ENCODE data around the gene SLC6A9.

SLC6A9 gene

GRCh38 chr1:44031252-44032169, at the start of gene SLC6A9:
TSS of gene SLC6A9 (minus strand) at chr1:44031462. CDS start at chr1:44024277, 7,185 bp downstream.
- DNase-seq (ENCODE audit: low read depth) = peak; percentile 18

- DNase-seq (ENCODE audit: low read depth) = no peak
Observed at GRCh38 chr1:44079566-44079965, 48.3 kb upstream of the SLC6A9 start.

- DNase-seq (ENCODE audit: low read depth) = no peak
Observed at GRCh38 chr1:44078104-44078503, 46.8 kb upstream of the SLC6A9 start.

GRCh38 chr1:44077421-44077820, 46.2 kb upstream of the SLC6A9 start:
- no peak for DNase-seq (ENCODE audit: low read depth)

GRCh38 chr1:44076066-44076465, 44.8 kb upstream of the SLC6A9 start:
- DNase-seq (ENCODE audit: low read depth) = no peak

GRCh38 chr1:44074415-44074814, 43.2 kb upstream of the SLC6A9 start:
- DNase-seq (ENCODE audit: low read depth) = no peak

GRCh38 chr1:44073528-44073927, 42.3 kb upstream of the SLC6A9 start:
- no peak for DNase-seq (ENCODE audit: low read depth)

GRCh38 chr1:44072821-44073220, 41.6 kb upstream of the SLC6A9 start:
- no peak for DNase-seq (ENCODE audit: low read depth)

GRCh38 chr1:44072204-44072603, 40.9 kb upstream of the SLC6A9 start:
- DNase-seq (ENCODE audit: low read depth) = no peak

- DNase-seq (ENCODE audit: low read depth) = no peak
Observed at GRCh38 chr1:44071461-44071860, 40.2 kb upstream of the SLC6A9 start.

- no peak for DNase-seq (ENCODE audit: low read depth)
Observed at GRCh38 chr1:44068442-44068921, 37.2 kb upstream of the SLC6A9 start.

GRCh38 chr1:44067266-44068250, 36.3 kb upstream of the SLC6A9 start:
- no peak for DNase-seq (ENCODE audit: low read depth)

GRCh38 chr1:44062656-44063179, 31.5 kb upstream of the SLC6A9 start:
- no peak for DNase-seq (ENCODE audit: low read depth)

GRCh38 chr1:44061857-44062256, 30.6 kb upstream of the SLC6A9 start:
- DNase-seq (ENCODE audit: low read depth) = no peak

GRCh38 chr1:44060830-44061267, 29.6 kb upstream of the SLC6A9 start:
- no peak for DNase-seq (ENCODE audit: low read depth)

- no peak for DNase-seq (ENCODE audit: low read depth)
Observed at GRCh38 chr1:44059664-44060355, 28.5 kb upstream of the SLC6A9 start.

GRCh38 chr1:44059212-44059611, 27.9 kb upstream of the SLC6A9 start:
- DNase-seq (ENCODE audit: low read depth) = no peak

- no peak for DNase-seq (ENCODE audit: low read depth)
Observed at GRCh38 chr1:44057293-44057692, 26.0 kb upstream of the SLC6A9 start.

- no peak for DNase-seq (ENCODE audit: low read depth)
Observed at GRCh38 chr1:44053394-44053793, 22.1 kb upstream of the SLC6A9 start.

- no peak for DNase-seq (ENCODE audit: low read depth)
Observed at GRCh38 chr1:44050261-44050660, 19.0 kb upstream of the SLC6A9 start.

- DNase-seq (ENCODE audit: low read depth) = no peak
Observed at GRCh38 chr1:44049839-44050238, 18.6 kb upstream of the SLC6A9 start.

Measured in activated T-helper 1 cell treated with Interleukin-2 at 50 U/mL for 16 hours (primary cell).